HG03064 (cell line): Measurements from ENCODE around the gene FLT3.
A peak's percentile ranks its signal among the peaks of the same experiment; 100 is the strongest.
"Not testable (repeated sequence)": the region's sequence is repeated elsewhere in the genome, so short reads cannot be mapped to it uniquely, and the experiment has no call there.

Source experiments
- ATAC-seq: cut with Tn5 transposase; IDR thresholded peaks from one replicate; pipeline ENCODE4 v1.9.1; 2021; ENCODE audit warnings: low read depth; ENCODE audit not compliant: unreplicated experiment

Gene FLT3

GRCh38 chr13:28101886-28102285 lies 1.5 kb upstream of the FLT3 start:
- not testable (repeated sequence) for ATAC-seq

GRCh38 chr13:28099396-28100149 lies 803 bp downstream of the FLT3 start:
- ATAC-seq = no peak

DNA sequence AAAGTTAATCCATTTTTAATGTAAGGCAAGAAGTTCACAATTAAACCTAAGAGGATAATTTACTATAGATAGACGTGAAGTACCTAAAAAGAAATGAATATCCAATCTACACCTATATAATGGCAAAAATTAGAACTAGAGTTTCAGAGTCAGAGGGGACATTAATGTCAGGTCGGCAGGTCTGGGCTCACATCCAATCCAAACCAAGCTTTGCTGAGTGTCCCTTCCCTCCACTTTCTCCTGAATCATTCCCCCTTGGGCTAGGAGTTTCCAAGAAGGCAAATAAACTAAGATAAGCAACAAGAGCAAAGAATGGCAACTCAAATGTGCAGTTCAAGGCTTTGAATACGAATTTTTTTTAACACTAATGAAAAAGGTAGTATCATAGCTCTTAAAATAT lies 2.9 kb downstream of the FLT3 start:
- ATAC-seq = no peak

DNA sequence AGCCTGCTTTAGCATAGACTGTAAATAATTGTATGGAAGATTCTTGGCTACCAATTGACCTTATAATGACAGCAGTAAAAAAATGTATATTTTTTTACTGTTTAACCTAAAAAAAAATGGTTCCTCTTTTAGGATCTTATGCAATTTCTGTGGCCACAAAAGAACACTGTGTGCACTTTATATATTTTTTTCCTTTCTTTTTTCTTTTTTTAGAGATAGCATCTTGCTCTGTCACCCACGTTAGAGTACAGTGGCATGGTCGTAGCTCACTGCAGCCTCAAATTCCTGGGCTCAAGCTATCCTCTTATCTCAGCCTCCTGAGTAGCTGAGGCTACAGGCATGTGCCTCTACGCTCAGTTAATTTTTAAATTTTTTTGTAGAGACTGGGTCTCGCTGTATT lies 6.1 kb downstream of the FLT3 start:
- no peak for ATAC-seq

- ATAC-seq = no peak
These were observed 6.5 kb downstream of the FLT3 start for GRCh38 chr13:28093881-28094280.

DNA sequence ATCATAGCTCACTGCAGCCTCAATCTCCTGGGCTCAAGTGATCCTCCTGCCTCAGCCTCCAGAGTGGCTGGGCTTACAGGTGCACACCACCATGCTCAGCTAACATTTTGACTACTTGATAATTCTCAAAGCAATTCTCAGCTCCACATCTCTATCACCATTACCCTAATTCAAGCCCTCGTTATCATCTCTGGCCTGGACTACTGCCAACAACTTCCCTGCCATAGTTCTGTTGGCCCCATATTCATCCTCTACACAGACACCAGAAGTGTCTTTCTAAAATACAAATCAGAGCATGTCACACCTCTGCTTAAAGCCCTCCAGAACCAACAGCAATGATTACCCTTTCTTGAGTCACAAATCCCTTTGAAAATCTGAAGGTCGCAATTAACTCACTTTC lies 7.9 kb downstream of the FLT3 start:
- ATAC-seq = no peak

DNA sequence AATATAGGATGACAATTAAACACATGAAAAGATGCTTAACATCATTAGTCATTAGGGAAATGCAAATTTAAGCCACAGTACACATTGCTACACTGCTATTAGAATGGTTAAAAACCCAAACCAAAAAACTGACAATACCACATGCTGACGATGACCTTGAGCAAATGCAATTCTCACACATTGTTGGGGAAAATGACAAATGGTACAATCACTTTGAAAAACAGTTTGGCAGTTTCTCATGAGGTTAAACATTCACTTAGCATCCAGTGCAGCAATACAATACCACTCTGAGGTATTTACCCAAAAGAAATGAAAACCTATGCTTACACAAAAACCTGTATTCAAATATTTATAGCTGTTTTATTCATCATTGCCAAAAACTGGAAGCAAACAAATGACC lies 11.3 kb downstream of the FLT3 start:
- no peak for ATAC-seq

DNA sequence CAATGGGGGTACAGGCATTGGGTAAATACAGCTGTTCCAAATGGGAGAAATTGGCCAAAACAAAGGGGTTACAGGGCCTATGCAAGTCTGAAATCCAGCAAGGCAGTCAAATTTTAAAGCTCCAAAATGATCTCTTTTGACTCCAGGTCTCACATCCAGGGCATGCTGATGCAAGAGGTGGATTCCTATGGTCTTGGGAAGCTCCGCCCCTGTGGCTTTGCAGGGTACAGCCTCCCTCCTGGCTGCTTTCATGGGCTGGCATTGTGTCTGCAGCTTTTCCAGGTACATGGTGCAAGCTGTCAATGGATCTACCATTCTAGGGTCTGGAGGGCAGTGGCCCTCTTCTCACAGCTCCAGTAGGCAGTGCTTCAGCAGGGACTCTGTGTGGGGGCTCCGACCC lies 22.6 kb downstream of the FLT3 start:
- ATAC-seq = not testable (repeated sequence)

GRCh38 chr13:28077231-28077630 lies 23.1 kb downstream of the FLT3 start:
- ATAC-seq = no peak

DNA sequence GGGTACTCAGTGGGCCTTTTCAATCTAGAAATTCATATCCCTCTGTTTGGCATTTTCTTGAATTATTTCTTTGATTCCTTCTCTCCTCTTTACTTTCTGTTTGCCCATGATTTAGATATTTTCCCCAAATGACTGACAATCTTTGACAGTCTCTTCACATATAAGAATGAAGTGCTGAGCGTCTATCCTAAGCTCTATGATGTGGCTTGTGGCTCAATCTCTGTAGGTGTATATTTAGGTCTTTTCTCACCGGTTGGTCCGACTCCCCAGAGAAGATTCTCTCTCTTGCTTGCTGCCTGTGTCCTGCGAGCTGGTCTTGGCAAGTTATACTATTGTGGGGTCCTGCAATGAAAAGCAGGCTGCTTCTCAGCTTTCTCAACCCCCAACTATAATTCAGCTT lies 29.0 kb downstream of the FLT3 start:
- ATAC-seq = no peak

DNA sequence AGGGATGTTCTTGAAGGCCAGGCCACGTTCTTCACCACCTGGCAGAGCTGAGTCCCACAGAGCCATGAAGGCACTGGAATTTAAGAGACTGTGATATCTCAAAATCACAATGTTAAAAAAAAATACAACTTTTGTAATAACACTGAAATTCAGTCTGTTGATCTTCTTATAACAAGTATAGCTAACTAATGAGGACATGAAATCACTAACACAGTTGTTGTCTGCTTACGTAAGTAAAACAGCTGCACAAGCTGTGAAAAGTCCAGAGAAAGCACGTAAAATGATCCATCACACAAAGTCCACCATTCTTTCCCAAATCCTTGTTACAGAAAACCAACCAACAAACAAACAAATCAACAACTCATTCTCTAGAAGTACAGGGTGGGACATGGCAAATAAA lies 32.9 kb downstream of the FLT3 start:
- ATAC-seq = no peak

DNA sequence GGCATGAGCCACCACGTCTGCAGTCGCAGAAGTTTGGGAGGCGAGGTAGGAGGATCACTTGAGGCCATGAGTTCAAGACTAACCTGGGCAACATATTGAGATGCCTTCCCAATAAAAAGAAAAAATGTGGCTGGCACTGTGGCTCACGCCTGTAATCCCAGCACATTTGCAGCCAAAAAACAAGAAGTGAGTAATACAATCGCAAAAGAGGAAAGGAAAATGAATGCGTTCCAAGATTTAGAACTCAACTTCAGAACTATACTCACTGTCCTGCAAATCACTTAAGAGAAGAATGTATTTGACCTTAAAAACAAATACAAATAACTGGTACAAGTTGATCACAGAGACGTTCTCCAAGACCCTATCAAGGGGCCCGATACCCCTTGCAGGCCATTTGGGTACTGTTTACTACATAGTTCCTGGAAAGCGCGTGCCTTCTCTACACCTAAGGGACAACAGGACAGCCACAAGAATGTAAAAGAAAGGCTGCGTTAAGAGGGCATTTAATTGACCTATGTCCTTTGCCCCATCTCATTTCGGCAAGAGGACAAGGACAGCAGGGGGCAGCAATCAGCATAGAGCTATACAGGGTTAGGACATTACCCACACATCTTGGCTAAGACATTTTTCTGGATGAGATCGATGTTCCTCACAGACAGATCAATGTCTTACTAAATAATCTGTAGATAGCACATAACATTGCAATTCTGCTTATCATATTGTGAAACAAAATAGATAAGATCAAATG lies 41.3 kb downstream of the FLT3 start:
- ATAC-seq = no peak

DNA sequence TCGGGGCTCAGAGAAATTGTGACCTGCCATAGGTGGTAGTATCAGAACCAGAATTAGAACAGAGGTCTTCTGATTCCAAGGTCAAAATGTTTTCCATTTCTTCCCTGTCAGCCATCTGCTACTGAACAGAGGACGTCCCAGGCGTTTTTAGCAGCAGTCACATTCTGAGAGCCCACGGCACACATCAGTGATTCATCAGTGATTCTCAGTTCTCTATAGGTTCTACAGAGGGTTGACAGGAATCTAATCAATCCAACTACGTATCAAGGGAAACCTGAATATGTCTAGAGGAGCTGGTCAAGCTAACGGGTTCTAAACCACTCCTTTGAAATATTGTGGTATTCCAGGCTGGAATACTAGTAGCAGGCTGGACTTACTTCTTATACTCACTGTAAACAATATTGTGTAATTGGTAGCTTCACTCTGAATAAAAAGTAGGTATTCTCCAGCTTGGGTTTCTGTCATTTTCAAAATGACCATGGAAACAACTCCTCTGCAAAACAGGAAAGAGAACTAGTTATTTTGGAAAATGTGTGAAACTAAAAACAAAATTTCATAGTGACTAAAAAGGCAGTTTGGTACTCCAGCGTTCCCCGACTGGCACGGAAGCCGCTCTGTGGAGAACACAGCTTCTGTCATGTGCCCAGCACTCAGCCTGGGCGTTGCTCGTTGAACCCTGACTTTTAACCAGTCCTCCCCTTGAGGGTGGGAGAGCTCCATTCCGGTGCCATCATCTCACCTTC lies 43.2 kb downstream of the FLT3 start:
- peak; percentile 75 for ATAC-seq

GRCh38 chr13:28056426-28056825 lies 44.0 kb downstream of the FLT3 start:
- no peak for ATAC-seq

- no peak for ATAC-seq
These were observed 45.0 kb downstream of the FLT3 start for GRCh38 chr13:28055357-28055756.

GRCh38 chr13:28052945-28053344 lies 47.4 kb downstream of the FLT3 start:
- ATAC-seq = no peak

DNA sequence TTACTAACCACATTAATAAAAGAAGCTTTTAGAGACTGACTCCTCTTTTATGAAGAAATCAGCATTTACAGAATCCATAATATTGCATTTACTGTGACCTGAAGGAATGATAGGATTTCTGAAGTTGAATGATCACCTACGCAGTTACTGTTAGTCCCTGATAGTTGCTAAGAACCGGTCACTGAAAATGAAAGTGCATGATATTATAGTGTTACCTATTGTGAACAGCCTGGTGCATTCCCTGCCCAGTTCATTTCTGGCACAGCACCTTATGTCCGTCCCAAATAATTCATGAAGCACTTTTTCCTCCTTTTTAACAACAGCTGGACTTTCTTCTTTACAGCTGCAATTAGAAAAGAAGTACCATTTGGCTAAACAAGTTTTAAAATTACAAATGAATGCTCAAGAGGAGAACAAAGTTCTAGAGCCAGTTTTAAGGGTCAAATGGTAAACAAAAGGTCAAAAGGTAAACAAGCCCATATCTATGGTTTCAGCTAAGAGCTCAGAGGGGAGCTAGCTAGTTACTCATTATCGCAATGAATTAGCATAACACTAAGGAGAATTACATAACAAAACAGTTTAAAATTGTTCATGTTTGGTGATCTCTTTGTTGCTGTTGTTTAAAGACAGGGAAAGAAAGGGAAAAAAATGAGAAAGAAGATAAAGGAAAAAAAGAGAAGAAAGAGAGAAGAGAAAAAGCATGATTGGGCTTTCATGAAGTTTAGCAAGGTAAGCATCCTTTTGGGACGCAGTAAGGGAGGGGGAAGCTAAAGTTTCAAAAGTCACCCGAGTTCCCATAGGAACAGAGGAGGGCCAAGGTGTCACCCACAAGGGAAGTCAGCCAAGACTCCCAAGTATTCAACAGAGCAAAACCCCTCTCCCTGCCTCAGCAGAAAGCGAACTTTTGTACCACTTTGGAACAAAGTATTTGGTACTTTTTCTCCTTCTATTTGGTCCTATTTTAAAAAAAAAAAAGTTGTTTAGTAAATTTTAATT lies 50.2 kb downstream of the FLT3 start:
- ATAC-seq = peak; percentile 39

DNA sequence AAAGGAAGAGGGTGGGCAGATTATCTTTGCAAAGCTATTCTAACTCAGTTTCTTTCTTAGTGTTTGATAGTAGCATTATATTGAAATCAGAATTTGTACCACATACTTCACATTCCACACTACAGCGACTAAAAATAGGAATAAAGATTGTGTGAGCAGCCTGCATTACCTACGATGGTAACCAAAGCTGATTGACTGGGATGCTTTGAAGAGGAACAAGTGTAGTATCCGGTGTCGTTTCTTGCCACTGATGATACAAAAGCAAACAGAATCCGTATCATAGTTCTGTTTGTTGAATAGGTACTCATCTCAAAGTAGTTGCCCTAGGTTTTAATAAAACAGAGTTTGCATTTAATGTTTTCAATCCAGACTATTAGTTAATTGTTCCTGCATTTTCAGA lies 51.2 kb downstream of the FLT3 start:
- ATAC-seq = no peak

DNA sequence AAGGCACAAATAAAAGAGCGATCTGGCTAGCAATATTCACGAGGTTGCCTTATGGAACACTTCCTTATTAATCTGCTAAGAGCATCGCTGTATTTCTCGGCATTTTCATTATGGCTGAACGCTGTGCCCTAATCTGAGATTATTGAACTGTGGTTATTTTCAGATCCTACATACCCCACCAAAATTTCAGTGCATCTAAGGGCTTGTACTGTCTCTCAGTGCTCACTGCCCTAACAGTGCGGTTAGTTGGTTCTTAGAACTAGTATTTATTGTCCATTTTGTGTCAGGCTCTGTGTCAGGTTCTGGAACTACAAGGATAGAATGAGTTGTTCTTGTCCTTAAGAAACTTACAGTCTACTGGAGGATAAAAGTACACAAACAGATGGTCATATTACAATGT lies 51.6 kb downstream of the FLT3 start:
- no peak for ATAC-seq

DNA sequence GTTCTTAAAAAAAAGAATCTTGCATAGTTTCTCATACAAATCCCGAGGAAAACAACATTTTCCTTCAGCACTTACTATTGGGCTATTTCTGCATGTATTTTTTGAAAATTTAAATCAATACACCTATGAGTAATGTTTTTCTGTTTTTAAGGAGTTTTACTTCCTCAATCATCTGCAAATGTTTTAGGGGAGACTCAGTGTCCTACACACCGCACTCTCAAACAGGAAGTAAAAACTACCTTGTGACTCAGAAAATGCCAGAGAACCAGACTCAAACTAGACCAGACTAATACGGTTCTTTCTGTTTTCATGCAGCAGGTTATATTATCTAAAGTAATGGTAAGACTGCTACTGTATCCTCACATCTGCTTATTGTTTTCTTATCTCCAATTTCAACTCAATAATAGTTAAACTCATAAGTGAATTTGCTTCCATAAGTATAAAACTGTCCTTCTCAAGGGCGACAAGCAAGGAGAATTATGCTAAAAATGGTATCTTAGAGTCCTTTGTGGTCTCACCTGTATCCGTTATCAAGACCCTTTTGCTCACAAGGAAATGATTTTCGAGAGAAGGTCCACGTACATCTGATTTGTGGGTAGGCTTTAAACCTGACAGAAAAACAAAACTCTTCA lies 52.5 kb downstream of the FLT3 start:
- peak; percentile 84 for ATAC-seq
